ENCODE measurements around the gene TRIOBP.

TRIOBP gene

DNA sequence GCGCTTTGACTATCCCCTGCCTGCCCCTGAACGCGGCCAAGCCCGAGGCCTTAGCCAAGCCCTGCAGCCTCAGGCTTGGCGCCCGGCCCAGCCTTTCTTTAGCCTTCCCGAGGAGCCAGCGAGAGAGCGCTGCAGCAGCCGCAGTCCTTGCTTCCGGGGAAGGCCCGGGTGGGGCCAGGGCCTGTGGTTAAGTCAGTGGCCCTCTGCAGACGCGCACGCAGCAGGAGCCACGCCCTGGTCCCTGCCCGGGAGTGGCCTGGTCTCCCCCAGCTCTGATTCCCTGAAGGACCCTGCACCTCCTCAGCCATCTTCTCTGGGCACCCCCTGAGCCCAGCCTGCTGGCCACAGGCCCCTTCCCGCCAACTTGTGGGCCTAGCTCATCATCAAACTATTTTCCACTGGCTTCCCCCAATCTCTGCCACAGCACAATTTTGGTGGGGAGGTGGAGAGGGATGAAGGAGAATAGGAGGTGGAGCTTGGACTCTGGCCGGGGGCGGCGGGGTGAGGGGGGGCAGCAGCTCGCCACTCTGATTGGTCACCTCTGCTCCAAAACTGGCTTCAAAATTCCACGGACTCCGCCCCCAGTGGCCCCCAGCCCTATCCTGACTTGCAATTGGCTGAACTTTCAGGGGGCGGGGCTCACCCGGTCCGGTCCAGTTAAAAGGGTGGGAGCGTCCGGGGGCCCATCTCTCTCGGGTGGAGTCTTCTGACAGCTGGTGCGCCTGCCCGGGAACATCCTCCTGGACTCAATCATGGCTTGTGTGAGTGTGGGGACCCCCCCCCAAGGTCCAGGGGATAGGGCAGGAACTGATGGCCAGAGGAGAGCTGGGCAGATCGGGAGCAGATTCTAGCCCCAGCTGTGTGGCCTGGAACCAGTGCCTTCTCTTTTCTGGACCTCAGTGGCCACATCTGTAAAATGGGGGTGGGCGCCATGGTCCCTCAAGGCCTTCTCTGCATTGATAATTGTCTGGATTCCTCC lies 21.6 kb upstream of the TRIOBP start, which contains the start of gene LGALS1:
TSS of gene LGALS1 (plus strand) at position 686 of the 979 bp plus-strand sequence. CDS start at position 753, 67 bp downstream.
- DNase-seq (ENCODE audit: low read depth, low spot score) = no peak
- Histone ChIP-seq H3K9ac (ENCODE audit: insufficient read length) (peak within 1 kb of the TSS; percentile 73), H3K4me3 (peak within 1 kb of the TSS; percentile 88), H3K27ac (peak within 1 kb of the TSS; percentile 86), H3K36me3 (ENCODE audit: insufficient read depth, low read length) (no peaks in the 10 kb centered on the region), H3K9me3 (ENCODE audit: low read depth, low read length) (no peaks in the 10 kb centered on the region)
- TF ChIP-seq POLR2AphosphoS5 (IDR thresholded peaks at IDR 0.05; ENCODE audit: borderline replicate concordance, low read depth, low read length) (no peak), FOXP2 (optimal IDR thresholded peaks at IDR 0.05; ENCODE audit: control extremely low read depth, extremely low read length, insufficient read depth) (no peak), EZH2 (IDR thresholded peaks at IDR 0.05) (no peak)

DNA sequence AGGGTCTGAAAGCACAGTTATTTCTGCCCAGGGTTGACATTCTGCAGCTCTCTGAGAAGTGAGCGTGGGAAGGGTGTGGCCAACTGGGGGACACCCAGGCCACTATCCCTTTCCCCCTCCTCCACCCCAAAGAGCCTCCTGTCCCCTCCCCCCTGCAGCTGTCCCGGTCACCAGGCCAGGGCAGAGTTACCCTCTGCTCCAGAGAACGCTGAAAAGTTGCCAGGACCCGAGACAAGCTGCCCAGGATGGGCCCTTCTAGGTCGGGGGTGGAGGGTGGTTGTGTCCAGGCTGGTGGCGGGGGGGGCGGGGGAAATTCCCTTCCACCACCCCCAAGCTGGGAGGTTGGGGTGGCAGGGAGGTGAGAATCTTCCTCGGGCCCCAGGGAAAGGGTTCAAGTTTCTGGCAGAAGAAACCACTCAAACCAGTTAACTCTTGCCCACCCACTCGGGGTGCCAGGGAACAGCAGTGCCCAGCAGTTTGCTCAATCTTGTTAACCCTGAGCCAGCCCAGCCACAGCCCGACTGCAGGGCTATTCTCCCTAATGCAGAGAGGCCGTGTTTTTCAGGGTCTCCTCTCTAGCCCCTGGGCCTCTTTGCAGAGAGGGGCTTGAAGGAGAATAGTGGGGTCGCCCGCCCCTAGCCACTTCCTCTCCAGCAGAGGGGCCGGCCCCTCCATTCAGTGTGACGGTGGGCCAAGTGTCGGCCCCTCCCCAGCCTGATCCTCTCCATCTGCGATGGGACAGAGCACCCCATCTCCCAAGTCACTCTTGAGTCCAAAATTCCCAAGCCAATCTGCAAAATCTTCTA lies 20.7 kb upstream of the TRIOBP start:
- DNase-seq (ENCODE audit: low read depth, low spot score) = no peak
- Histone ChIP-seq H3K4me3 (peak overlapping the region; percentile 88), H3K36me3 (ENCODE audit: insufficient read depth, low read length) (no peaks in the 10 kb centered on the region), H3K9me3 (ENCODE audit: low read depth, low read length) (no peaks in the 10 kb centered on the region), H3K9ac (ENCODE audit: insufficient read length) (peak overlapping the region; percentile 73), H3K27ac (peak overlapping the region; percentile 86)
- TF ChIP-seq EZH2 (IDR thresholded peaks at IDR 0.05) = no peak
- no peak for TF ChIP-seq POLR2AphosphoS5 (IDR thresholded peaks at IDR 0.05; ENCODE audit: borderline replicate concordance, low read depth, low read length)
- no peak for TF ChIP-seq FOXP2 (optimal IDR thresholded peaks at IDR 0.05; ENCODE audit: control extremely low read depth, extremely low read length, insufficient read depth)

DNA sequence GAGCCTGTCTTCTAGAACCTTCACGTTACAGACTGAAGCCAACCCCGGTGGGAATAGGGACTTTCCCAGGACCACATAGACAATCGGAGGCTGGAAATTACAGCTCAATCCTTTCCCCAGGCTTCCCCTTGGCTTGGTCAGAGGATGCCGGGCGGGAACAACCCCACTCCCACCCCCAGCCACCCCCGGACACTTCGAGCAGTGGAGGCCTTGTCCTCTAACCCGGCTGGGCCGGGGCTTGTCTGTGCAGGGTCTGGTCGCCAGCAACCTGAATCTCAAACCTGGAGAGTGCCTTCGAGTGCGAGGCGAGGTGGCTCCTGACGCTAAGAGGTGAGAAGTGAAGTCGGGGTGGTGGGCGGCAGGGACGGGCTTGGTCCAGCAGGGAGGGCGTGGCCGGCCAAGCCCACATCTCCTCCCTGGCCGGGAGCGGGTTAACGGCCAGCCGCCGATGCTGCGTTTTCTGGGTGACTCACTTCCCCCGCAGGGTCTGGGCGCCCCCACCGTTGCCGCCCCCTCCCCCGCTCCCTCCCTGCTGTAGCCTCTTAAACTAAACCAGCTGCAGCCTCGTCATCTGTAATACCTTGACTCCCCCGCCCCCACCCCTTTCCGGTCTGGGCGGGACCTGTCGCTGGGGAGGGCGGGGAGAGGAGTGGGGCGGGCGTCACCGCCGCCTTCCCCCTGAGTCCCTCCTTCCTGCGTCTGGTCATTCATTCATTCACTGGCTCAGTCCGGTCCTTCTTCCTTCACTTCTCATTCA lies 19.9 kb upstream of the TRIOBP start:
- Histone ChIP-seq H3K4me3 (peak overlapping the region; percentile 88), H3K36me3 (ENCODE audit: insufficient read depth, low read length) (no peaks in the 10 kb centered on the region), H3K27ac (peak overlapping the region; percentile 86), H3K9ac (ENCODE audit: insufficient read length) (peak overlapping the region; percentile 73), H3K9me3 (ENCODE audit: low read depth, low read length) (no peaks in the 10 kb centered on the region)
- TF ChIP-seq POLR2AphosphoS5 (IDR thresholded peaks at IDR 0.05; ENCODE audit: borderline replicate concordance, low read depth, low read length) (peak; percentile 47; the same call in 1 of the 2 replicates), FOXP2 (optimal IDR thresholded peaks at IDR 0.05; ENCODE audit: control extremely low read depth, extremely low read length, insufficient read depth) (no peak)
- no peak for DNase-seq (ENCODE audit: low read depth, low spot score)

DNA sequence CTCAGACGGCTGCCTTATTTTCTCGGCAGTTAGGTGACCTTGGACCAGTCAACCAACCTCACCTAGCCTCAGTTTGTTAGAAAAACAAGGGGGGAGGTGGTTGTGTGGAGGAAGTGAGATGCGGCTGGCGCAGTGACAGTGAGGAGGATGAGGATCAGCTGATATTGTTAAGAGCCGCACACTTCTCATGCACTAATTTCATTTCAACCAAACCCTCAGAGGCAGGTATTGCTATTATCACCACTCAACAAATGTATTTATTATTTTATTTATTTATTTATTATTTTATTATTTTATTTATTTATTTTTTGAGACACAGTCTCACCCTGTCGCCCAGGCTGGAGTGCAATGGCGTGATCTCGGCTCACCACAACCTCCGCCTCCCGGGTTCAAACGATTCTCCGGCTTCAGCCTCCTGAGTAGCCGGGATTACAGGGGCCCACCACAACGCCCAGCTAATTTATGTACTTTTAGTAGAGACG lies 19.3 kb upstream of the TRIOBP start:
- H3K36me3 ChIP-seq (ENCODE audit: insufficient read depth, low read length) = no peaks in the 10 kb centered on the region
- DNase-seq (ENCODE audit: low read depth, low spot score) = no peak
- H3K4me3 ChIP-seq = peak overlapping the region; percentile 88
- no peak overlapping the region; the same call in 1 of the 2 replicates for H3K27ac ChIP-seq
- TF ChIP-seq FOXP2 (optimal IDR thresholded peaks at IDR 0.05; ENCODE audit: control extremely low read depth, extremely low read length, insufficient read depth) (no peak), EZH2 (IDR thresholded peaks at IDR 0.05) (no peak), POLR2AphosphoS5 (IDR thresholded peaks at IDR 0.05; ENCODE audit: borderline replicate concordance, low read depth, low read length) (no peak)
- no peaks in the 10 kb centered on the region for H3K9me3 ChIP-seq (ENCODE audit: low read depth, low read length)
- peak overlapping the region; percentile 48 for H3K9ac ChIP-seq (ENCODE audit: insufficient read length)

DNA sequence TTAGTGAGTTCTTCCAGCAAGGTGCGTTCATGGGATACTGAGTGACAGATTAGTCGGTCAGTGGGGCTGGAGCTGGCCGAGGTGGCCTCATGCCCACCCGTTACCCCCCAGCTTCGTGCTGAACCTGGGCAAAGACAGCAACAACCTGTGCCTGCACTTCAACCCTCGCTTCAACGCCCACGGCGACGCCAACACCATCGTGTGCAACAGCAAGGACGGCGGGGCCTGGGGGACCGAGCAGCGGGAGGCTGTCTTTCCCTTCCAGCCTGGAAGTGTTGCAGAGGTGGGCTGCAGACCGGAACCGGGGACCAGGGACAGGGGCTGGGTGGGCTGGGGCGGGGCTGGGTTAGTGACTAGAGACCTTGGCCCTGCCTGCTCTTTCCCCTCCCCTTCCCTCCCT lies 18.5 kb upstream of the TRIOBP start:
- TF ChIP-seq EZH2 (IDR thresholded peaks at IDR 0.05) (no peak), FOXP2 (optimal IDR thresholded peaks at IDR 0.05; ENCODE audit: control extremely low read depth, extremely low read length, insufficient read depth) (no peak), POLR2AphosphoS5 (IDR thresholded peaks at IDR 0.05; ENCODE audit: borderline replicate concordance, low read depth, low read length) (no peak)
- Histone ChIP-seq H3K9me3 (ENCODE audit: low read depth, low read length) (no peaks in the 10 kb centered on the region), H3K4me3 (no peak overlapping the region), H3K36me3 (ENCODE audit: insufficient read depth, low read length) (no peaks in the 10 kb centered on the region), H3K27ac (no peak overlapping the region), H3K9ac (ENCODE audit: insufficient read length) (no peak overlapping the region)
- DNase-seq (ENCODE audit: low read depth, low spot score) = no peak

DNA sequence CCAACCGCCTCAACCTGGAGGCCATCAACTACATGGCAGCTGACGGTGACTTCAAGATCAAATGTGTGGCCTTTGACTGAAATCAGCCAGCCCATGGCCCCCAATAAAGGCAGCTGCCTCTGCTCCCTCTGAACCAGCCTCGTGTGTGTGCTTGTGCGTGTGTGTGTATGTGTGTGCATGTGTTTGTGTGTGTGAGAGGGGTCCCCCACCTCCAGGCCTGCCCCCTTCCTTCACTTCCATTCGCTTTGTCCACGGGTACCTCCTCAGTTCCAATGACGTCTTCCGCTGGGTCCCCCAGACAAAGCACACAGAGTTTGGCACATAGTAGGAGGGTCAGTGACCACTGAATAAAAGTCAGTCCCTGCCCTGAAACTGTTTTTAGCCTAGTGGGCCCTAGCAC lies 17.2 kb upstream of the TRIOBP start:
- Histone ChIP-seq H3K9me3 (ENCODE audit: low read depth, low read length) (no peaks in the 10 kb centered on the region), H3K27ac (no peak overlapping the region), H3K9ac (ENCODE audit: insufficient read length) (no peak overlapping the region), H3K36me3 (ENCODE audit: insufficient read depth, low read length) (no peaks in the 10 kb centered on the region), H3K4me3 (no peak overlapping the region)
- DNase-seq (ENCODE audit: low read depth, low spot score) = no peak
- TF ChIP-seq POLR2AphosphoS5 (IDR thresholded peaks at IDR 0.05; ENCODE audit: borderline replicate concordance, low read depth, low read length) (no peak), EZH2 (IDR thresholded peaks at IDR 0.05) (no peak), FOXP2 (optimal IDR thresholded peaks at IDR 0.05; ENCODE audit: control extremely low read depth, extremely low read length, insufficient read depth) (no peak)

DNA sequence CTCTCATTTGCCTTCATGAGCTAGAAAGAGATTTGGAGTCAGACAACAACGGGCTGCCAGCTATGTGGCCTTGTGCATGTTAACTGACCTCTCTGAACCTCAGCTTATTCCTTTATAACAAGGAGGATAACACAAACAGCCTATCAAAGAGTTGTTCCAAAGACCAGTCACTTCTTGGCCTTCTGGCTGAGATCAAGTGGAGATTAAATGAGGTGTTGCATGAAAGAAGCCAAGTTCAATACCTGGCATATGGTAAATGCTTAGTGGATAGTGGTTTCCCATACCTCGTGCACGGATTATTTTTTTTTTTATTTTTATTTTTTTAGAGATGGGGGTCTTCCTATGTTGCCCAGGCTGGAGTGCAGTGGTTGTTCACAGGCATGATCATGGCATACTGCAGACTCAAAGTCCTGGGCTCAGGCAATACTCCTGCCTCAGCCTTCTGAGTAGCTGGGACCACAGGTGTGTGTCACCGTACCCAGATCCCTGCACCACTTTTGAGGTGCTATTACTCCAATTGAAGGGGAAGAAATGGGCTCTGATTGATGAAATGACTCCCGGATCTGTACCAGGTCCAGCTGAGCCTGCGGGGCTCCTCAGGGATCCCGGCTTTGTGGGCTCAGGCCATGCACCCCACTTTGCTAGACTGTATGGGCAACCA lies 16.5 kb upstream of the TRIOBP start:
- no peak for DNase-seq (ENCODE audit: low read depth, low spot score)

More for the DNA sequence above, 16.5 kb upstream of the TRIOBP start:
- H3K9me3 ChIP-seq (ENCODE audit: low read depth, low read length) = no peaks in the 10 kb centered on the region
- TF ChIP-seq FOXP2 (optimal IDR thresholded peaks at IDR 0.05; ENCODE audit: control extremely low read depth, extremely low read length, insufficient read depth) (no peak), EZH2 (IDR thresholded peaks at IDR 0.05) (no peak), POLR2AphosphoS5 (IDR thresholded peaks at IDR 0.05; ENCODE audit: borderline replicate concordance, low read depth, low read length) (no peak)
- 0 out of 2 replicates have a peak overlapping the region, but pooled peaks have one; percentile 25 for H3K27ac ChIP-seq
- H3K4me3 ChIP-seq = no peak overlapping the region
- H3K36me3 ChIP-seq (ENCODE audit: insufficient read depth, low read length) = no peaks in the 10 kb centered on the region
- H3K9ac ChIP-seq (ENCODE audit: insufficient read length) = no peak overlapping the region

Measured in SK-N-MC (cell line).